Measurements from ENCODE around the gene UTP4.

Gene UTP4

DNA sequence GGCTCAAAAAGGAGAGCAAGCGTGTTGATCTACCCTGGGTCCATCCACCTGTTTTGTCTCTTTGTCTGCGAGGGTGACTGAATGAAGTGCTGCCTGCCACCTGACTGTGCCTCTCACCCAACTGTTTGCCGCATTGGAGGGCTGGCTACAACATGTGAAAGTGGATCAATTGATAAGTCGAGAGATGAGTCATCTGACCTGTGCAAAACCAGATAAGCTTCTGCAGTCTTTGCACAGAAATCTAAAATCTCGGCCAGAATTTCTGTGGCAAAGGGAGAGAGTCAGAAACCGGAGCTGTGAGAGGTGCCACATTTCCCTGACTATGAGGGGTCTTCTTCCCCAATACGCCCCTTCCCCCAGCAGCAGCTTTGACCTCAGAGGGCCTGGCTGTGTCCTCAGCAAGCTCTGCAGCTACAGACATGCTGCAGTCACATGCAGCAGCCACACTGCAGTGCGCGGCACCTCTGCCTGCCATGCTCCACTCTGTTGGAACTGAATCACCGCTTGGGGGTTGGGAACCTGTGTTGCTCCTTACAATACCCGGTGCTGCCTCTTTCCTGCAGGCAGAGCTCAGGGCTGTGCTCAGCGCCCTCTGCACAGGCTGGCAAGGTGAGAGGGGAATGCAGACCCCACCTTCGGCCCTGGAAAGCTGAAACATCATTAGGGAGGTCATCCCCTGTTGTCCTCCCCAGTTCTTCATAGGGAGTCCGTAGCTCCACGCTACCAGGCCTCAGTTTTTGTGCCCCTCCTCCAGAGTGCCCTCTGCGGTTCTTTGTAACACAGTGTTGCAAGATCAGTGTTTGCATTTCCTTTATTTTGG, 43.1 kb upstream of the UTP4 start:
- TF ChIP-seq, protein P1, sequence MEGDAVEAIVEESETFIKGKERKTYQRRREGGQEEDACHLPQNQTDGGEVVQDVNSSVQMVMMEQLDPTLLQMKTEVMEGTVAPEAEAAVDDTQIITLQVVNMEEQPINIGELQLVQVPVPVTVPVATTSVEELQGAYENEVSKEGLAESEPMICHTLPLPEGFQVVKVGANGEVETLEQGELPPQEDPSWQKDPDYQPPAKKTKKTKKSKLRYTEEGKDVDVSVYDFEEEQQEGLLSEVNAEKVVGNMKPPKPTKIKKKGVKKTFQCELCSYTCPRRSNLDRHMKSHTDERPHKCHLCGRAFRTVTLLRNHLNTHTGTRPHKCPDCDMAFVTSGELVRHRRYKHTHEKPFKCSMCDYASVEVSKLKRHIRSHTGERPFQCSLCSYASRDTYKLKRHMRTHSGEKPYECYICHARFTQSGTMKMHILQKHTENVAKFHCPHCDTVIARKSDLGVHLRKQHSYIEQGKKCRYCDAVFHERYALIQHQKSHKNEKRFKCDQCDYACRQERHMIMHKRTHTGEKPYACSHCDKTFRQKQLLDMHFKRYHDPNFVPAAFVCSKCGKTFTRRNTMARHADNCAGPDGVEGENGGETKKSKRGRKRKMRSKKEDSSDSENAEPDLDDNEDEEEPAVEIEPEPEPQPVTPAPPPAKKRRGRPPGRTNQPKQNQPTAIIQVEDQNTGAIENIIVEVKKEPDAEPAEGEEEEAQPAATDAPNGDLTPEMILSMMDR (conservative IDR thresholded peaks at IDR 0.05), result no peak
- no peak overlapping the region for H3K27ac ChIP-seq

DNA sequence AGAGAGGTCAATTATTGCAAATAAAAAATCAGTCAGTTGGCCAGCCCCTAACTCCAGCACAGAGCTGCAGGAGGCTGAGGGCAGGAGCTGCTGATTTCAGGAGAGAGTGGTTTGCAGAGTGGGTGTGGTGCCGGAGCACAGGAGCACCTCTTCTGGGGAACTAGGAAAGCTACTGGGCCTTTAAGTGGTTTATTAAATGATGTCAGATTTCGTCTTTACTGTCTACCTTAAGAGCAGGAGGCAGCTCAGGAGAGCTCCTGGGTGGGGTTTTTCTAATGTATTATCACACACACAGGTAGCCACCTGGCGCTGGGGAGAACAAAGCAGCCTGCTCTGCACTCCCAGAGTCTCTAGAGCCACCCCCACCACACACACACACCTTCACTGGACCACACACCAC, 38.5 kb upstream of the UTP4 start:
- H3K27ac ChIP-seq, result no peak overlapping the region
- TF ChIP-seq, protein P1 (conservative IDR thresholded peaks at IDR 0.05), result no peak

GRCh38 chr16:69094501-69094900, 37.9 kb upstream of the UTP4 start:
- TF ChIP-seq, protein P1 (conservative IDR thresholded peaks at IDR 0.05), result no peak
- no peak overlapping the region for H3K27ac ChIP-seq

GRCh38 chr16:69095193-69095592, 37.3 kb upstream of the UTP4 start:
- TF ChIP-seq, protein P1 (conservative IDR thresholded peaks at IDR 0.05), result no peak
- H3K27ac ChIP-seq, result no peak overlapping the region

DNA sequence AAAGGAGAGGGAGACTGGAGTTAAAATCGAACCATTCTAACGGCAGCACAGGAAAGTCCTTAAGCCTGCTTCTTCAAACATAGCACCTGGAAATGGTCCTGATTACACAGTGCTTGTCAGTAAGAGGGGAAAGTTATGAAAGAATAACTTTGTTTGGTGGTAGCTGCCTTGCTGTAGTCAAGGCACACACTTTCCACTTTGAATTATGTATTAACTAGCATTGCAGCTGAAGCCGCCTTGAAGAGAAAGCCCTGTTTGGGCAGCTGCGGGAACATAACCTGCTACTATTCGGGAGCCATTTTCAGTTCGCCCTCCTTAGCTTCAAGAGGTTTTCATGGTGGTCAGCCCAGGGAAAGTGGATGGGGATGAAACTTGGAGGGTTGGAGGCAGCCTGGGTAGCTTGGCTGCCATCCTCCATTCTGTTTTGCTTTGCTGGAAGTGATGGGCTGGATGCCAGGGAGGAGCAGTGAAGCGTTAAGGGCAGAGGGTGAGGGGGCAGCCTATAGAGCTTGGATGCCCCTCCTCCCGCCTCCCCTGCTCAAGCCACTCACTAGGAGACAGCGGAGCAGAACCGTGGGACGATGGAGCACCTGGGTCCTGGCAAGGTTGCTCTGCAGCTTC, 32.3 kb upstream of the UTP4 start:
- TF ChIP-seq, protein P1 (conservative IDR thresholded peaks at IDR 0.05), result no peak
- H3K27ac ChIP-seq, result peak overlapping the region; percentile 31

DNA sequence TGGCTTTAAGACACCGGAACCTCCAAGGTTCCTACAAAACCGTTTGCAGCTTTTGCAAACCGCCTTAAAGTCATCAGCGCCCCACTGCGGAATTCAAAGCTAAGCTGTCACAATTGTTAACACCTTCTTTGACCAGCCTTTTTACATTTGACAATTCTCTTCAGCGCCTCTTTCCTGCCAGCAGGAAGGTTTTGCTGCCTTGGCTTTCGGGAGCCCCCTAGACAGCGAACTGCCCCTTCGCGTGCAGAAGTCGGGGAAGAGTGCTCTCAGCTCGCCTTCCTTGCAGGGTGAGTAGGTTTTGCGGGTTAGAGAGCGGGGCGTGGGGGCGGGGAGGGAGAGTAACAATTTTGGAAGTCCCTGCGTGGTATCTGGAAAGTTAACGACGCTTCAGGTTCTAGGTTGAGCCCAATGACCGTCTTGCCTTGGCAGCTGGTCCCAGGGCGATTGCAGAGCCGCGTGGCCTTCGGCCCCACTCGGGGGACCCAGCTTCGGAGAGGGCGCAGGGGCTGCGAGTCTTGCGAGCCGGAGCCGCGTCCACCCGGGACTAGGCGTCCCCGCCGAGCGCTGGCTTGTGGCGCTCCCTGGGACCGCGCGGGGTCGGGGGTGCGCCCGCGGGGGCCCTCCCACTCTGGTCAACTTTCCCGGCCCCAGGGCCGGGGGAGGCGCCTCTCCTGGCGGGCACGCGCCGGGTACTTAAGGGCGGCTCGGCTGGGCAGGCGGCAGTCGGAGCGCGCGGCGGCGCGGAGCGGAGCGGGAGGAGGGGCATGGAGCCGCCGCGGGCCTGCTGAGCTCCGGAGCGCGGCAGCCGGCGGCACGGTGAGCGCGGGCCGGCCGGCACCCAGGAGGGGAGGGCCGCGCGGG, 26.7 kb upstream of the UTP4 start, which contains the start of gene HAS3:
TSS of gene HAS3 (plus strand) at position 153 of the 861 bp plus-strand sequence. CDS start 3,743 bp downstream, outside the sequence.
- peak within 1 kb of the TSS; percentile 45; the same call in 1 of the 2 replicates for H3K27ac ChIP-seq
- TF ChIP-seq, protein P1 (conservative IDR thresholded peaks at IDR 0.05), result peak; percentile 53
